HepG2 (cell line): Measurements from ENCODE around the gene SPAG5. TPM values are rescaled to one million over a fixed set of nuclear protein-coding genes. Genes with fewer than 3 reads are reported as not detected.
A peak's percentile ranks its signal among the peaks of the same experiment; 100 is the strongest.

Source experiments
- BORCS8-MEF2B ChIP-seq: sonication (generic); formaldehyde crosslinking; IDR thresholded peaks from 2 replicates; pipeline ENCODE4 v1.8.0; 2022; ENCODE audit warnings: mild to moderate bottlenecking, missing genetic modification reagents
- CEBPG ChIP-seq: IDR thresholded peaks from 2 replicates; pipeline ENCODE4 v1.6.1; 2016
- CREB3 ChIP-seq: sonication (generic); formaldehyde crosslinking; IDR thresholded peaks from 2 replicates; pipeline ENCODE4 v1.5.0; 2020; ENCODE audit warnings: missing genetic modification reagents
- GABPA ChIP-seq, 2 experiments: IDR thresholded peaks; 2 replicates each; pipeline ENCODE4 v1.6.1; 2011 to 2016; ENCODE audit warnings: low read depth in 2 of 2, low read length in 1 of 2, missing biosample characterization in 1 of 2, missing genetic modification characterization in 1 of 2
- ISL2 ChIP-seq: sonication (generic); formaldehyde crosslinking; IDR thresholded peaks from 2 replicates; pipeline ENCODE4 v1.5.0; 2020; ENCODE audit warnings: missing genetic modification reagents
- NR2C2 ChIP-seq: sonication (generic); formaldehyde crosslinking; IDR thresholded peaks from 2 replicates; pipeline ENCODE4 v1.4.0; 2020; ENCODE audit warnings: missing genetic modification reagents, mild to moderate bottlenecking, moderate library complexity, borderline replicate concordance
- PAX8 ChIP-seq: sonication (generic); formaldehyde crosslinking; IDR thresholded peaks from 2 replicates; pipeline ENCODE4 v1.8.0; 2022; ENCODE audit warnings: mild to moderate bottlenecking, missing genetic modification reagents, borderline replicate concordance
- RBFOX2 ChIP-seq: fragments of 200-400 bp; formaldehyde crosslinking; IDR thresholded peaks from 2 replicates; pipeline ENCODE4 v1.6.1; 2017; ENCODE audit warnings: low read depth, mild to moderate bottlenecking, low read length
- SIN3A ChIP-seq: IDR thresholded peaks from 2 replicates; pipeline ENCODE4 v1.6.1; 2011; ENCODE audit warnings: low read depth, mild to moderate bottlenecking, control low read depth, low read length, borderline replicate concordance
- SKIL ChIP-seq: sonication (generic); formaldehyde crosslinking; IDR thresholded peaks from 2 replicates; pipeline ENCODE4 v1.8.0; 2022; ENCODE audit warnings: missing genetic modification reagents, mild to moderate bottlenecking, moderate library complexity, borderline replicate concordance
- YEATS2 ChIP-seq: sonication (generic); formaldehyde crosslinking; IDR thresholded peaks from 2 replicates; pipeline ENCODE4 v1.4.0; 2020; ENCODE audit warnings: missing genetic modification reagents, borderline replicate concordance
- ZBTB33 ChIP-seq: sonication (generic); formaldehyde crosslinking; IDR thresholded peaks from 2 replicates; pipeline ENCODE4 v1.4.0; 2020; ENCODE audit warnings: missing genetic modification reagents
- ZNF280B ChIP-seq: sonication (generic); formaldehyde crosslinking; IDR thresholded peaks from 2 replicates; pipeline ENCODE4 v1.5.0; 2020; ENCODE audit warnings: missing genetic modification reagents, mild to moderate bottlenecking, borderline replicate concordance
- ZNF33B ChIP-seq: sonication (generic); formaldehyde crosslinking; IDR thresholded peaks from 2 replicates; pipeline ENCODE4 v1.5.1; 2020; ENCODE audit warnings: mild to moderate bottlenecking, missing genetic modification reagents
- ZNF432 ChIP-seq: sonication (generic); formaldehyde crosslinking; IDR thresholded peaks from 2 replicates; pipeline ENCODE4 v1.5.0; 2020; ENCODE audit warnings: missing genetic modification reagents, mild to moderate bottlenecking, borderline replicate concordance
- ZNF709 ChIP-seq: sonication (generic); formaldehyde crosslinking; IDR thresholded peaks from 2 replicates; pipeline ENCODE4 v1.5.0; 2020; ENCODE audit warnings: mild to moderate bottlenecking, missing genetic modification reagents
- ZNF777 ChIP-seq: sonication (generic); formaldehyde crosslinking; IDR thresholded peaks from 2 replicates; pipeline ENCODE4 v1.4.0; 2020; ENCODE audit warnings: missing genetic modification reagents
- polyA plus RNA-seq, 8 experiments: library from polyadenylated mRNA; depleted of rRNA in 3 of 8; stranded (reverse) in 7 of 8; unstranded in 1 of 8; fragments of >200 nt; fragmentation: Illumina TruSeq in 4 of 8; extraction: Trizol in 4 of 8; gene quantifications; 2 replicates each; pipeline versions ENCODE4 v1.2.1 to v1.2.3, GENCODE V29; 2011 to 2016; ENCODE audit warnings: low read depth in 4 of 8, missing spikeins in 1 of 8, mixed read lengths in 1 of 8; ENCODE audit not compliant: insufficient read depth in 1 of 8
- total RNA-seq, 5 experiments: library from RNA; depleted of rRNA; stranded (reverse); fragments of >200 nt; fragmentation: Illumina TruSeq; extraction: Trizol; gene quantifications; 2 replicates each; pipeline ENCODE4 v1.2.3, GENCODE V29; 2016; ENCODE audit warnings: low read depth in 1 of 5
- TF ChIP-seq, protein P1 (sequence below): sonication (generic); formaldehyde crosslinking; IDR thresholded peaks from 2 replicates; pipeline ENCODE4 v1.4.0; 2020; ENCODE audit warnings: missing genetic modification reagents

SPAG5 gene
- total and polyA plus RNA-seq, 2 of the 13 experiments (the other 11 are each of a cell fraction or from before 2014, with no cell fraction given): 41.4 to 98.0 TPM

GRCh38 chr17:28576758-28577465, 21.9 kb downstream of the SPAG5 start, which contains the start of gene ALDOC (continued):
- TF ChIP-seq ZNF280B (CRISPR knock-in tag) (peak; percentile 19; the same call in 1 of the 2 replicates), ZNF432 (CRISPR knock-in tag) (no peak), RBFOX2 (peak; percentile 78), ISL2 (CRISPR knock-in tag) (peak; percentile 38; the same call in 1 of the 2 replicates), ZNF709 (CRISPR knock-in tag) (peak; percentile 58; the same call in 1 of the 2 replicates), YEATS2 (CRISPR knock-in tag) (0 out of 2 replicates have a peak, but pooled peaks have one; percentile 14), PAX8 (no peak), BORCS8-MEF2B (CRISPR knock-in tag) (0 out of 2 replicates have a peak, but pooled peaks have one; percentile 60), SIN3A (peak; percentile 80; the same call in 1 of the 2 replicates), ZNF33B (CRISPR knock-in tag) (no peak), NR2C2 (CRISPR knock-in tag) (peak; percentile 67; the same call in 1 of the 2 replicates), ZNF777 (CRISPR knock-in tag) (0 out of 2 replicates have a peak, but pooled peaks have one; percentile 22), CREB3 (CRISPR knock-in tag) (no peak), GABPA (IDR thresholded peaks at IDR 0.05; ENCODE audit: low read depth, low read length) (no peak), GABPA (CRISPR knock-in tag; IDR thresholded peaks at IDR 0.05; ENCODE audit: low read depth) (peak; percentile 54), SKIL (CRISPR knock-in tag) (0 out of 2 replicates have a peak, but pooled peaks have one; percentile 11), ZBTB33 (CRISPR knock-in tag) (peak; percentile 36; the same call in 1 of the 2 replicates), CEBPG (peak; percentile 33; the same call in 1 of the 2 replicates)
- TF ChIP-seq, protein P1, sequence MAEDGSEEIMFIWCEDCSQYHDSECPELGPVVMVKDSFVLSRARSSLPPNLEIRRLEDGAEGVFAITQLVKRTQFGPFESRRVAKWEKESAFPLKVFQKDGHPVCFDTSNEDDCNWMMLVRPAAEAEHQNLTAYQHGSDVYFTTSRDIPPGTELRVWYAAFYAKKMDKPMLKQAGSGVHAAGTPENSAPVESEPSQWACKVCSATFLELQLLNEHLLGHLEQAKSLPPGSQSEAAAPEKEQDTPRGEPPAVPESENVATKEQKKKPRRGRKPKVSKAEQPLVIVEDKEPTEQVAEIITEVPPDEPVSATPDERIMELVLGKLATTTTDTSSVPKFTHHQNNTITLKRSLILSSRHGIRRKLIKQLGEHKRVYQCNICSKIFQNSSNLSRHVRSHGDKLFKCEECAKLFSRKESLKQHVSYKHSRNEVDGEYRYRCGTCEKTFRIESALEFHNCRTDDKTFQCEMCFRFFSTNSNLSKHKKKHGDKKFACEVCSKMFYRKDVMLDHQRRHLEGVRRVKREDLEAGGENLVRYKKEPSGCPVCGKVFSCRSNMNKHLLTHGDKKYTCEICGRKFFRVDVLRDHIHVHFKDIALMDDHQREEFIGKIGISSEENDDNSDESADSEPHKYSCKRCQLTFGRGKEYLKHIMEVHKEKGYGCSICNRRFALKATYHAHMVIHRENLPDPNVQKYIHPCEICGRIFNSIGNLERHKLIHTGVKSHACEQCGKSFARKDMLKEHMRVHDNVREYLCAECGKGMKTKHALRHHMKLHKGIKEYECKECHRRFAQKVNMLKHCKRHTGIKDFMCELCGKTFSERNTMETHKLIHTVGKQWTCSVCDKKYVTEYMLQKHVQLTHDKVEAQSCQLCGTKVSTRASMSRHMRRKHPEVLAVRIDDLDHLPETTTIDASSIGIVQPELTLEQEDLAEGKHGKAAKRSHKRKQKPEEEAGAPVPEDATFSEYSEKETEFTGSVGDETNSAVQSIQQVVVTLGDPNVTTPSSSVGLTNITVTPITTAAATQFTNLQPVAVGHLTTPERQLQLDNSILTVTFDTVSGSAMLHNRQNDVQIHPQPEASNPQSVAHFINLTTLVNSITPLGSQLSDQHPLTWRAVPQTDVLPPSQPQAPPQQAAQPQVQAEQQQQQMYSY (CRISPR knock-in tag): no peak
